Hippocampal formation (tissue), 2 donors: ENCODE measurements around the gene CAPS.

Source experiments
- DNase-seq, 2 donors: peaks; one replicate each; lab custom pipeline; 2025; lab: John Stamatoyannopoulos, UW

Gene CAPS

DNA sequence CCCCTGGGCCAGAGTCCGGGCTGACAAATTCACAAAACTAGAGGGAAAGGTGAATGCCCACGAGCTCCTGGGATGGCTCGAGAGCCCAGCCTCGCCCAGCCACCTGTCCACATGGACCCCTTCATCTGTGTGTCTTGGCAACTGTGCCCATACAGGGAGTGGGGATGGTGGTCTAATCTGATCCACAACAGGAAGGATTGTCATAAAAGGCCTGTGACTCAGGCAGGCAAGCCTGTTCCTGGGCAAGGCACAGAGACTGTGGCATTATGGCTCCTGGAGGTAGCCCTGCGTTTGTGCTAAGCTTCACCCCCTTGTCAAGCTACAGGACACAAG lies 20.0 kb downstream of the CAPS start:
- no peak for DNase-seq

GRCh38 chr19:5934774-5935472 lies 20.9 kb downstream of the CAPS start:
- no peak for DNase-seq

DNA sequence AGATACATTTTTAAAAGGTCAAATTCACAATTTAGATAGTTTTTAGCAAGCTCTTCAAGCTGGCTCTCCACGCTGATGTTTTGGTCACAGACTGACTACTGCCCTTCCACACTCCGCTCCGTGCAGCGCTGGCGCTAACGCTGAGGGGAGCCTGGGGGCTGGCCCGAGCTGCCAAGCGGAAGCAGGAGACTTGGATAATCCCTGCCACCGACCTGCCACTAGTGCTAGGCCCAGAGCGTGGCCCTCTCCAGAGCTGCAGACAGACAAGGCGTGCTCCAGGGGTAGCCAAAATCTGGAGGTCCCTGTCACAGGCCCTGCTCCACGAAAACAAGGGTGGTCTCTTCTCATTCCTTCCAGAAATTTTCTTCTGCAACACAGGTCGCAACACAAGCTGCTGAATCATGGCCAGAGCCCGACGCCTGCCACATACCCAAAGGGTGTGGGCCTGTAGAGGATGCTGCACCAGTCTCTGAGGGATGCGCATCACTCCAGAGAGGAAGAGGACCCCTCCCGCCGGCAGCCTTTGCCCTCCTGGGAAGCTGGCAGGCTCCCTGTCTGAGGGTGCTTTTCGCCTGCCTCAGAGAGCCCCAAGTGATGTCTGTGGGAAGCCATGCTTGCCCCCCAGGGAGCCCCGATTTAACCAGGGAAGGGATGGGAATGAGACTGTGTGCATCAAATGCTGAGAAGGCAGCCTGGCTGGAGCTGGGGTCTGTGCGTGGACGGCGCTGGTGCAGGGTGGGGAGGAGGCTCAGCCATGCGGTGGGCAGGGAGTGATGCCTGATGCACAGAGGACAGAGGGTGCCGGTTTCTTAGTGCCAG lies 21.6 kb downstream of the CAPS start:
- DNase-seq, result no peak

- no peak for DNase-seq
Observed at GRCh38 chr19:5936292-5936592, 22.2 kb downstream of the CAPS start.

- no peak for DNase-seq
Observed at GRCh38 chr19:5937550-5937949, 23.5 kb downstream of the CAPS start.

GRCh38 chr19:5940260-5941208 lies 26.5 kb downstream of the CAPS start:
- no peak for DNase-seq

GRCh38 chr19:5941673-5942072 lies 27.6 kb downstream of the CAPS start:
- no peak for DNase-seq

DNA sequence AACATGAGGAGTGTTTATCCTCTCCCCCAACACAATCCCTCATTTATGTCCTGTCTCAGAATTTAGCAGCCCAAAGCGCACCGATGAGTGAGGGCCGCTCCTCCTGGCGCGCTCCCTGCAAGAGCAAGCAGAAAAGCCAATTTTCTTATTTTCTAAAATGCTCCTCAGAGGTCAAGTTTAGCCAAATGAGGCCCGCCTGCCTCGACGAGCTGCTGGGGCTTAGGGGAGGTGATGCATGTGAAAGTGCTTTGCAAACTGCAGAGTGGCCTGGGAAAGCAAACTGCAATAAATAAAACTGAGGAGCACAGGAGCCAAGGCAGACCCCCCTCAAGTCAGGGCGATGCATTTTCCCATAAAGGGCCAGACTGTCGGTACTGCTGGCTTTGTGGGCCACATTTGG lies 29.0 kb downstream of the CAPS start:
- no peak for DNase-seq

DNA sequence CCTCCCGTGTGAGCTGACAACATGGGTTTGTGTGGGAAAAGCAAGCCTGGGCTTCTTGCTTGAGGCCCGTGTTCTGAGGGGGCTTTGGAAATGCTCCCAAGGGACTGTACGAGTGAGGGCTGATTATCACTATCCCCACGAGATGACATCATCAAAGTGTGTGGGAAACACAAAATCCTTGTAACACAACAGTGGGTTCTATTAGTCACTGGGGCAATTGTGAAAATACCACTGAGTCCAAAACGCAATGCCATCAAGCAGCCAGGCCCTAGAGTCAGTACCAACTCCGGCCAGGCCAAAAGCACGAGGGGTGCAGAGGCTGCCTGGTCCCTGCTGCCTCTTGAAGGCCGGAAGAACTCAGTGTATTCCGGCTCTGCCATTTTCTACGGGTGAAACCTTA lies 29.6 kb downstream of the CAPS start:
- DNase-seq, result no peak

- peak; percentile 75 to 82 for DNase-seq
Observed at GRCh38 chr19:5947435-5947834, 33.4 kb downstream of the CAPS start.

- no peak for DNase-seq
Observed at GRCh38 chr19:5948752-5949564, 34.9 kb downstream of the CAPS start.

DNA sequence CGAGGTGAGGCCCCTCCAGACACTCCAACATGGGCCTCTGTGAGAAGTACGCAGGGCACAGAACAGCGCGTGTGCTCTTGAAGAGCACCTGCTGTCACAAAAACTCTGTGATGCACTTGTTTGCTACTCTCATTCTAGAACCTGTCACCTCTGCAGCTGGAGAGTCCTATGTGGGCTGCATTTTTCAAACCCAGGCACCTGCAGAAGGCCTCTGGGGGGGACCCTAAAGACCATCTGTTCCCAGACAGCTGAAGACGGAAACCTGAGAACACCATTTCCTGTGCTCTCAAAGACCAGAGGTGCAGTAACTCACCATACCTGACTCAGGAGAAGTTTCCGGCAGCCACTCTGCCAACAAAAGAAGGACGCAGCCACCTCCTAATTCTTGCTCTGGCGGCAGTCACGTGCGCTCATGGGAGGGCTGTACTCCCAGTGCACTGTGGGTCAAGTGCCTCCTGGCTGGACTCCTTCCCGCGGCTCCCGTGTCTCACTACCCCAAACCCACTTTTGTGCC lies 35.8 kb downstream of the CAPS start:
- DNase-seq, result no peak

- DNase-seq, result no peak
Observed at GRCh38 chr19:5950741-5951140, 36.7 kb downstream of the CAPS start.

GRCh38 chr19:5951338-5951861 lies 37.3 kb downstream of the CAPS start:
- DNase-seq, result peak in 1 of 2 donors; percentile 23

- no peak for DNase-seq
Observed at GRCh38 chr19:5952193-5953029, 38.4 kb downstream of the CAPS start.

DNA sequence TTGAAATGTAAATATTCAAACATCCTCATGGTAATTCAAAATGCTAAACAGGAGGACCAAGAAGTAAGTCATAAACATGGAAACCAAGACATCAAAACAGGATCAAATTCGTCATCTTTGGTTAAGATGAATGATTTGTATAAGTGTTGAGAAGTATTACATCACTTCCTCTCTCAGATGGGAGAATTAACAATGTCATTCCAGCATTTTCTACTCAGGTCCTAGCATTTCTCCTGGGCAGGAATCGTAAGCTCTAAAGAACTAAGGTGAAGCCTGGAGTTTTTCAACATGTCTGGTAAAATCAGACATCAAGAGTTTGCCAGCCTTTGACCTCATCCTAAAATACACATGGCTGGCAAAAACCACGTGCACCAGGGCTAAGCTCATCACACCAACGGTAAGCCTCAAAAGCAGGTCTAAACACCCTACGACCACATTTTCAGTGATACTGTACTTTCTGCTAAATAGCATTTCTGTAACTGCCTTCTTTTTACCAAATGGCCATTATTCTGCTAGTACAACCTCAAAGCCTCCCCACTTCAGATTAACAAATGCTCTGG lies 39.1 kb downstream of the CAPS start:
- no peak for DNase-seq

- no peak for DNase-seq
Observed at GRCh38 chr19:5953680-5954213, 39.7 kb downstream of the CAPS start.

- no peak for DNase-seq
Observed at GRCh38 chr19:5954293-5954692, 40.2 kb downstream of the CAPS start.

GRCh38 chr19:5955636-5955935 lies 41.5 kb downstream of the CAPS start:
- DNase-seq, result no peak

DNA sequence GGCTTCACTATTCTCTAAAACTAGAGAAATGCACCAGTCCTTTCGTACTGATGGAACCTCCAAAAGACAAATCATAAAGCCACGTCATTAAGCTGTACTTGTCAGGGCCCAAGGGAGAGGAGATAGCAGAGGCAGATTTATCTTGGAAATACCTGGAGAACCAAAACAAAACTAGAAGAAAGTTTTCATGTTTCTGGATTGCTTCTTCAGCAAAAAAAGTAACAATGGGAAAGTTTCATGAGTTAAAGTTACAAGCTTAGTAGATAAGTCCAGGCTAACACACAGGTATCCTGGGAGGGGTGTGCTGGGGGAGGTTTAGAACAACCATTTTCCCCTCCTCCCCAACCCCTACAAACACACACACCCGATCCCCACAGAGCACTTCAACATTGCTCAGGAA lies 42.3 kb downstream of the CAPS start:
- no peak for DNase-seq
